CD4-positive, alpha-beta T cell (primary cell): ENCODE data around the gene NUDT21. TPM values are rescaled to one million over a fixed set of nuclear protein-coding genes. Genes with fewer than 3 reads are reported as not detected.

ENCODE experiments used
- ATAC-seq: fragments of 200-7000 bp; cut with Tn5 transposase; one replicate; pipeline ENCODE4 v1.10.0; 2022; ENCODE audit warnings: mild to moderate bottlenecking; ENCODE audit not compliant: poor library complexity
- CTCF ChIA-PET: fragments of 350-600 bp; sonication (Branson Sonifier 250); formaldehyde crosslinking; loops from one replicate; lab custom pipeline; 2021; ENCODE audit warnings: antibody characterized with exemption, inconsistent platforms; lab: Charles Lee
- POLR2A ChIA-PET: fragments of 350-600 bp; sonication (Branson Sonifier 250); formaldehyde crosslinking; loops from one replicate; lab custom pipeline; 2021; ENCODE audit warnings: antibody characterized with exemption, inconsistent platforms; lab: Charles Lee
- DNase-seq, 14 experiments: peaks; one replicate each; pipeline ENCODE4 v3.0.0-alpha.2; 2013 to 2020; ENCODE audit warnings: mixed read lengths in 2 of 14
- H3K27ac ChIP-seq, 2 donors: one replicate each; pipeline versions ENCODE4 v1.5.1 to v1.7.0; 2013; ENCODE audit warnings: low read length in 2 of 2, low read depth in 1 of 2, mild to moderate bottlenecking in 1 of 2
- H3K27me3 ChIP-seq, 2 experiments: 1 replicate in 1 of 2; 2 replicates in 1 of 2; pipeline versions ENCODE4 v1.6.1 to v1.7.0; 2013; ENCODE audit warnings: low read length in 2 of 2, control low read depth in 1 of 2, mild to moderate bottlenecking in 1 of 2, moderate library complexity in 1 of 2; ENCODE audit not compliant: insufficient read depth in 2 of 2, control insufficient read depth in 1 of 2
- H3K36me3 ChIP-seq: one replicate; pipeline ENCODE4 v1.6.1; 2013; ENCODE audit warnings: low read length, control low read depth; ENCODE audit not compliant: insufficient read depth
- H3K4me1 ChIP-seq: one replicate; pipeline ENCODE4 v1.6.1; 2013; ENCODE audit warnings: low read length, control low read depth; ENCODE audit not compliant: insufficient read depth
- H3K4me3 ChIP-seq: one replicate; pipeline ENCODE4 v1.5.1; 2013; ENCODE audit warnings: mild to moderate bottlenecking, low read length, moderate library complexity
- H3K9me3 ChIP-seq, 2 experiments: 1 replicate in 1 of 2; 2 replicates in 1 of 2; pipeline versions ENCODE4 v1.6.1 to v1.7.0; 2013; ENCODE audit warnings: low read length in 2 of 2, mild to moderate bottlenecking in 2 of 2, control low read depth in 1 of 2, moderate library complexity in 1 of 2; ENCODE audit not compliant: control insufficient read depth in 1 of 2, insufficient read depth in 1 of 2
- H3K27ac Mint-ChIP-seq: one replicate; pipeline ENCODE4 v1.8.0; 2020; ENCODE audit warnings: mixed read lengths
- H3K27me3 Mint-ChIP-seq: one replicate; pipeline ENCODE4 v1.8.0; 2021; ENCODE audit warnings: mixed read lengths
- H3K36me3 Mint-ChIP-seq: one replicate; pipeline ENCODE4 v1.8.0; 2021; ENCODE audit warnings: low read depth, mixed read lengths
- H3K4me1 Mint-ChIP-seq: one replicate; pipeline ENCODE4 v1.8.0; 2021; ENCODE audit warnings: low read depth, mixed read lengths
- H3K4me3 Mint-ChIP-seq: one replicate; pipeline ENCODE4 v1.8.0; 2020; ENCODE audit warnings: mild to moderate bottlenecking, mixed read lengths
- H3K9me3 Mint-ChIP-seq: one replicate; pipeline ENCODE4 v1.8.0; 2020; ENCODE audit warnings: mixed read lengths
- intact Hi-C, 2 experiments: fragments of 100-400 bp; cut with DNase I in 1 of 2; cut with micrococcal nuclease in 1 of 2; formaldehyde crosslinking; loops; one replicate each; pipeline versions ENCODE4 v1.15.1 to v1.9.0; 2023 to 2025; cut with DNase I, micrococcal nuclease
- total RNA-seq, 174 experiments: library from RNA in 2 of 174; stranded (reverse) in 2 of 174; gene quantifications; one replicate each; pipeline ENCODE4 v1.2.3 and lab custom pipeline; 2021 to 2026
- TF ChIP-seq, protein P1 (sequence below): fragments of 200-600 bp; IDR thresholded peaks from one replicate; pipeline ENCODE4 v1.8.0; 2022; ENCODE audit warnings: antibody characterized with exemption, mild to moderate bottlenecking

Gene NUDT21
- total RNA-seq, 2 experiments from 2014 or later = 89.6 to 96.6 TPM

DNA sequence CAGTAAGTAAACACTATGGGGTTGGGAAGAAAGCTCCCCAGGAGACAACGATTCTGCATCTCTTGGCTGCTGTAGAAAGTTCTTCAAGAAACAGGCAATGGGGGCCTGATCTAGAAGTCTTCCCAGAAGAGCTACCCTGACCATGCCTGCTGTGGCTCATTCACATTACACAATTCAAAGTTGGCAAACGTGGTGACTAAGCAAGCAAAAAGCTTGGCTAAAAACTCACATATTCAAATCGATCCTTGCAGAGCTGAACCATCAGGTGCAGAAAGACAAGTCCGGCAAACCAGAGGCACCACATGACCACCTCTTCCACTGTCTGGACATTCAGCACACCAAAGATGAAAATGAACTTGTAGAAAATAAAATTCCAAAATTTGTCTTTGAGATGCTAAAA lies 41.9 kb downstream of the NUDT21 start:
- CTCF ChIA-PET = no interaction called here
- peaks cover 79% of the 10 kb centered on the region for H3K36me3 Mint-ChIP-seq
- H3K36me3 ChIP-seq = peaks cover 53% of the 10 kb centered on the region

DNA sequence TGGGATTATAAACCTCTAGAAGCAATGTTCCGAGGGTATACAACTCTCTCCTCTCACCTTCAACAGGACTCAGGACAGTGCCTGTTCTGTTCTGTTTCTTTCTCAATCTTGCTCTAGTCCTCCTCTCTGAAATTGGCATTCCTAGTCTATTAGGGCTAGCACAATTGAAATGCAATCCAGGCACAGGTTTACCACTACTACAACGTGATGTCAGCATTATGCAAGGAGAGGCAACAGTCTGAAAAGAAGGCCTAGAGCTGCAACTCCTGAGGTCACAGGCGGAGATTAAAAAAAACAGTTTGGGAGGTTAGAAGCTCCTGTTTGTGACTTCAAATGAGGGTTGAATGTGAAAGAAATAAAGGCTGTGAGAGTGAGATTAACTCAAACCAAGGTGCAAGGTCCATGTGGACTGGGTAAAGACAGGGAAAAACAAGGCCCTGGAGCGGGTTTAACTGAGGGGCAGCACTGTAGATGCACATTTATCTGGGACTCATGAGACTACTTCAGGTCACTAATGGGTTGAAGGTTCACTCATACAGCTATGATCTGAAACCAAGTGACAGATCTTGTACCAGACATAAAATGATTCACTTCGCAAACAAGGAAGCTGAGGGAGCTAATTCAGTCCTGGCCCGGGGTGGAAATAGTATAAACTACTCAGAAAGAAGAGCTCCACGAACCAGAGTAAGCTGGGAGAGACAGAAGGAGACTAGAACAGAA lies 42.6 kb downstream of the NUDT21 start:
- DNase-seq (no peak), ATAC-seq (no peak)
- Histone ChIP-seq H3K27me3 (no peaks in the 10 kb centered on the region), H3K27ac (no peak overlapping the region), H3K9me3 (no peaks in the 10 kb centered on the region), H3K4me1 (no peaks in the 10 kb centered on the region), H3K36me3 (peaks cover 58% of the 10 kb centered on the region), H3K4me3 (no peak overlapping the region)
- peaks cover 77% of the 10 kb centered on the region for H3K36me3 Mint-ChIP-seq
- CTCF ChIA-PET = no interaction called here
- no peaks in the 10 kb centered on the region for H3K9me3 Mint-ChIP-seq
- no peak overlapping the region for H3K4me3 Mint-ChIP-seq
- TF ChIP-seq, protein P1, sequence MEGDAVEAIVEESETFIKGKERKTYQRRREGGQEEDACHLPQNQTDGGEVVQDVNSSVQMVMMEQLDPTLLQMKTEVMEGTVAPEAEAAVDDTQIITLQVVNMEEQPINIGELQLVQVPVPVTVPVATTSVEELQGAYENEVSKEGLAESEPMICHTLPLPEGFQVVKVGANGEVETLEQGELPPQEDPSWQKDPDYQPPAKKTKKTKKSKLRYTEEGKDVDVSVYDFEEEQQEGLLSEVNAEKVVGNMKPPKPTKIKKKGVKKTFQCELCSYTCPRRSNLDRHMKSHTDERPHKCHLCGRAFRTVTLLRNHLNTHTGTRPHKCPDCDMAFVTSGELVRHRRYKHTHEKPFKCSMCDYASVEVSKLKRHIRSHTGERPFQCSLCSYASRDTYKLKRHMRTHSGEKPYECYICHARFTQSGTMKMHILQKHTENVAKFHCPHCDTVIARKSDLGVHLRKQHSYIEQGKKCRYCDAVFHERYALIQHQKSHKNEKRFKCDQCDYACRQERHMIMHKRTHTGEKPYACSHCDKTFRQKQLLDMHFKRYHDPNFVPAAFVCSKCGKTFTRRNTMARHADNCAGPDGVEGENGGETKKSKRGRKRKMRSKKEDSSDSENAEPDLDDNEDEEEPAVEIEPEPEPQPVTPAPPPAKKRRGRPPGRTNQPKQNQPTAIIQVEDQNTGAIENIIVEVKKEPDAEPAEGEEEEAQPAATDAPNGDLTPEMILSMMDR = no peak
- intact Hi-C loops = no loop called here
- no peaks in the 10 kb centered on the region for H3K27me3 Mint-ChIP-seq
- H3K4me1 Mint-ChIP-seq = no peaks in the 10 kb centered on the region
- POLR2A ChIA-PET = no interaction called here
- peak overlapping the region; percentile 1 for H3K27ac Mint-ChIP-seq

More for the DNA sequence above, 41.9 kb downstream of the NUDT21 start:
- Mint-ChIP-seq H3K27ac (no peak overlapping the region), H3K9me3 (no peaks in the 10 kb centered on the region), H3K27me3 (no peaks in the 10 kb centered on the region), H3K4me1 (peaks cover 4% of the 10 kb centered on the region), H3K4me3 (no peak overlapping the region)
- no peaks in the 10 kb centered on the region for H3K9me3 ChIP-seq
- H3K4me3 ChIP-seq = no peak overlapping the region
- ATAC-seq (no peak), DNase-seq (no peak)
- POLR2A ChIA-PET = no interaction called here
- no peak overlapping the region for H3K27ac ChIP-seq
- H3K27me3 ChIP-seq = no peaks in the 10 kb centered on the region
- intact Hi-C loops = no loop called here
- H3K4me1 ChIP-seq = no peaks in the 10 kb centered on the region
- TF ChIP-seq, protein P1 = no peak

DNA sequence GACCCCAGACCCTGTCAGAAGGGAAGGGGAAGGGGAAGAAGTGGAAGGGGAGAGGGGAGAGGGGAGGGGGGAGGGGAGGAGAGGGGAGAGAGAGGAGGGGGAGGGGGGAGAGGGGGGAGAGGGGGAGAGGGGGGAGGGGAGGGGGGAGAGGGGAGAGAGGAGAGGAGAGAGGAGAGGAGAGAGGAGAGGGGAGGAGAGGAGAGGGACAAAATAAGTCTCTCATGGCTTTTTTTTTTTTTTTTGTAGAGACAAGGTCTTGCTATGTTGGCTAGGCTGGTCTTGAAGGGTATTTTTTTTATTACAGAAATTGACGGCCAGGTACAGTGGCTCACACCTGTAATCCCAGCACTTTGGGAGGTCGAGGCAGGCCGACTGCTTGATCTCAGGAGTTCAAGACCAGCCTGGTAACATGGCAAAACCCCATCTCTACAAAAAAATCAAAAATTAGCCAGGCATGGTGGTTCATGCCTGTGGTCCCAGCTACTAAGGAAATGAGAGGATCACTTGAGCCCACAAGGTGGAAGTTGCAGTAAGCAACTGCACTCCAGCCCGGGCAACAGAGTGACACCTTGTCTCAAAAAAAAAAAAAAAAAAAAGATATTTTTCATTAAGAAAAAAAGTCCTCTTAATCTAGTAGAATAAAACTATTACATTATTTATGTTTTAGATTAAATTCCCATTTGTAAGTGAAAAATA lies 45.0 kb downstream of the NUDT21 start:
- no peaks in the 10 kb centered on the region for H3K27me3 Mint-ChIP-seq
- Histone ChIP-seq H3K4me3 (no peak overlapping the region), H3K9me3 (no peaks in the 10 kb centered on the region), H3K36me3 (peaks cover 65% of the 10 kb centered on the region), H3K27me3 (no peaks in the 10 kb centered on the region), H3K4me1 (no peaks in the 10 kb centered on the region), H3K27ac (no peak overlapping the region)
- DNase-seq (no peak), ATAC-seq (no peak)
- H3K27ac Mint-ChIP-seq = no peak overlapping the region
- no peaks in the 10 kb centered on the region for H3K9me3 Mint-ChIP-seq
- H3K36me3 Mint-ChIP-seq = peaks cover 72% of the 10 kb centered on the region
- CTCF ChIA-PET = no interaction called here
- POLR2A ChIA-PET = no interaction called here
- H3K4me3 Mint-ChIP-seq = no peak overlapping the region
- intact Hi-C loops = no loop called here
- TF ChIP-seq, protein P1 = no peak
- no peaks in the 10 kb centered on the region for H3K4me1 Mint-ChIP-seq
